ENCODE data around the gene ILF2.

- no peak for TF ChIP-seq GABPA (IDR thresholded peaks at IDR 0.05; ENCODE audit: low read depth)
- TF ChIP-seq ELF1 (IDR thresholded peaks at IDR 0.05), result no peak
- no peak for TF ChIP-seq NRF1 (IDR thresholded peaks at IDR 0.05; ENCODE audit: low read depth, low read length)
- TF ChIP-seq SIN3A (IDR thresholded peaks at IDR 0.05; ENCODE audit: borderline replicate concordance, low read depth, low read length), result no peak
- TF ChIP-seq ZBTB33 (IDR thresholded peaks at IDR 0.05; ENCODE audit: borderline replicate concordance, low read depth), result no peak
- TF ChIP-seq CTCF (IDR thresholded peaks at IDR 0.05), result no peak
- TF ChIP-seq MXI1 (IDR thresholded peaks at IDR 0.05; ENCODE audit: low read depth, low read length), result no peak
- TF ChIP-seq SMC3 (IDR thresholded peaks at IDR 0.05; ENCODE audit: low read depth, low read length), result no peak
- TF ChIP-seq EZH2phosphoT487 (IDR thresholded peaks at IDR 0.05; ENCODE audit: borderline replicate concordance, low read depth), result no peak
- no peak for TF ChIP-seq USF2 (IDR thresholded peaks at IDR 0.05; ENCODE audit: borderline replicate concordance, low read depth, low read length)
These were observed 27.0 kb downstream of the ILF2 start for GRCh38 chr1:153643816-153644215.

Measured in SK-N-SH (cell line).